C4-2B (cell line): Measurements from ENCODE around the gene CAMLG.

Experiments
- CTCF ChIP-seq: fragments of 450-650 bp; conservative IDR thresholded peaks from 2 replicates; pipeline ENCODE4 v1.5.1; 2017; ENCODE audit warnings: mild to moderate bottlenecking
- ZFX ChIP-seq: fragments of 450-650 bp; IDR thresholded peaks from 2 replicates; pipeline ENCODE4 v1.6.1; 2017

GRCh38 chr5:134794819-134795218 lies 56.5 kb downstream of the CAMLG start:
- TF ChIP-seq CTCF (no peak), ZFX (no peak)
